GM12865 (cell line): ENCODE results near the gene APOL6.
"Not testable (repeated sequence)": the region's sequence is repeated elsewhere in the genome, so short reads cannot be mapped to it uniquely, and the experiment has no call there.

ENCODE experiments used
- DNase-seq: peaks from one replicate; pipeline ENCODE4 v3.0.0; 2010; ENCODE audit warnings: low read depth
- H3K4me3 ChIP-seq: 2 replicates; pipeline ENCODE4 v1.5.1; 2011; ENCODE audit warnings: mild to moderate bottlenecking, low read depth, low read length, control low read depth
- CTCF ChIP-seq: IDR thresholded peaks from 2 replicates; pipeline ENCODE4 v1.5.1; 2011; ENCODE audit warnings: low read length, control low read depth, low read depth, inconsistent platforms; ENCODE audit not compliant: insufficient read depth; ENCODE audit errors: missing control alignments

Gene APOL6

GRCh38 chr22:35686298-35686697, 38.1 kb downstream of the APOL6 start:
- H3K4me3 ChIP-seq: no peak overlapping the region
- no peak for TF ChIP-seq CTCF
- DNase-seq: peak; percentile 45

GRCh38 chr22:35687461-35687860, 39.2 kb downstream of the APOL6 start:
- H3K4me3 ChIP-seq: no peak overlapping the region
- no peak for DNase-seq
- TF ChIP-seq CTCF: no peak

- no peak for DNase-seq
- no peak overlapping the region for H3K4me3 ChIP-seq
- TF ChIP-seq CTCF: no peak
These were observed 40.8 kb downstream of the APOL6 start for GRCh38 chr22:35688913-35689675.

- no peak for TF ChIP-seq CTCF
- no peak overlapping the region for H3K4me3 ChIP-seq
These were observed 41.8 kb downstream of the APOL6 start for GRCh38 chr22:35690001-35690400.

GRCh38 chr22:35695202-35695601, 47.0 kb downstream of the APOL6 start:
- no peak for TF ChIP-seq CTCF
- DNase-seq: no peak
- H3K4me3 ChIP-seq: no peak overlapping the region

More at GRCh38 chr22:35690001-35690400, 41.8 kb downstream of the APOL6 start:
- no peak for DNase-seq

DNA sequence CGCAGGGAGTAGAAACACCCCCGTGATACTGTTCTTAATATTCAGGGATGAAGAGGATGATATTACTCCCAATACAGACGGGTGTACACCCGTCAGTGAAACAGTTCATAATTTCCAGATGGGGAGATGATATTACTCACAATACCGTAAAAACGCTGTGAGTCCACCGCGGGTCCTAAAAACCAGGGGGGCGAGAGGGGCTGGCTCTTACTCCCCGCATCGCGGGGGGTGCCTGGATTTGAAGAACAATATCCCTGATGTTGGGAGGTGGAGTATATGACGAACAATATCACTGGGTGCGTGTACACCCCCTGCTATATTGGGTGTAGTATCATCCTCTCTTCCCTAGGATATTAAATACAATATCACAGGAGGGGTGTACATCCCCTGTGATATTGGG, 48.9 kb downstream of the APOL6 start:
- no peak for TF ChIP-seq CTCF

GRCh38 chr22:35699852-35700251, 51.6 kb downstream of the APOL6 start:
- not testable (repeated sequence) for H3K4me3 ChIP-seq, DNase-seq

More for the DNA sequence above, 48.9 kb downstream of the APOL6 start:
- DNase-seq: no peak
- no peak overlapping the region for H3K4me3 ChIP-seq
